Measurements from ENCODE around the gene PPP2R3C. TPM values are rescaled to one million over a fixed set of nuclear protein-coding genes. Genes with fewer than 3 reads are reported as not detected.
A peak's percentile ranks its signal among the peaks of the same experiment; 100 is the strongest.

PPP2R3C gene
- total RNA-seq, 1 donor from 2014 or later: 55.4 TPM

- H3K4me1 Mint-ChIP-seq: peaks cover 52% of the 10 kb centered on the region
- H3K9me3 Mint-ChIP-seq: no peaks in the 10 kb centered on the region
- no peaks in the 10 kb centered on the region for H3K27me3 Mint-ChIP-seq (ENCODE audit: low read depth)
- DNase-seq (ENCODE audit: low read depth, low spot score): no peak
- no peak for TF ChIP-seq CTCF (conservative IDR thresholded peaks at IDR 0.05)
- H3K4me3 Mint-ChIP-seq: peak overlapping the region; percentile 97
- H3K36me3 Mint-ChIP-seq (ENCODE audit: low read depth): peaks cover 17% of the 10 kb centered on the region
- H3K27ac Mint-ChIP-seq (ENCODE audit: unreplicated experiment): peak overlapping the region; percentile 100
Measured at GRCh38 chr14:35123388-35123703, 1.6 kb upstream of the PPP2R3C start.

GRCh38 chr14:35122696-35123387 is 1.1 kb upstream of the PPP2R3C start:
- Mint-ChIP-seq H3K27ac (ENCODE audit: unreplicated experiment) (peak overlapping the region; percentile 100), H3K4me3 (peak overlapping the region; percentile 97), H3K36me3 (ENCODE audit: low read depth) (peaks cover 14% of the 10 kb centered on the region), H3K27me3 (ENCODE audit: low read depth) (no peaks in the 10 kb centered on the region), H3K4me1 (peaks cover 57% of the 10 kb centered on the region), H3K9me3 (no peaks in the 10 kb centered on the region)
- no peak for TF ChIP-seq CTCF (conservative IDR thresholded peaks at IDR 0.05)
- DNase-seq (ENCODE audit: low read depth, low spot score): no peak

- peaks cover 13% of the 10 kb centered on the region for H3K36me3 Mint-ChIP-seq (ENCODE audit: low read depth)
Measured at GRCh38 chr14:35121026-35121886, 534 bp downstream of the PPP2R3C start.

GRCh38 chr14:35117112-35117511 is 4.7 kb downstream of the PPP2R3C start:
- peaks cover 2% of the 10 kb centered on the region for H3K9me3 Mint-ChIP-seq
- peaks cover 27% of the 10 kb centered on the region for H3K36me3 Mint-ChIP-seq (ENCODE audit: low read depth)
- no peak for DNase-seq (ENCODE audit: low read depth, low spot score)
- no peak overlapping the region for H3K4me3 Mint-ChIP-seq
- peaks cover 22% of the 10 kb centered on the region for H3K4me1 Mint-ChIP-seq
- no peaks in the 10 kb centered on the region for H3K27me3 Mint-ChIP-seq (ENCODE audit: low read depth)
- H3K27ac Mint-ChIP-seq (ENCODE audit: unreplicated experiment): peak overlapping the region; percentile 24
- TF ChIP-seq CTCF (conservative IDR thresholded peaks at IDR 0.05): no peak

More at GRCh38 chr14:35121026-35121886, 534 bp downstream of the PPP2R3C start:
- Mint-ChIP-seq H3K27me3 (ENCODE audit: low read depth) (no peaks in the 10 kb centered on the region), H3K27ac (ENCODE audit: unreplicated experiment) (peak overlapping the region; percentile 100), H3K4me1 (peaks cover 51% of the 10 kb centered on the region), H3K9me3 (no peaks in the 10 kb centered on the region), H3K4me3 (peak overlapping the region; percentile 97)
- no peak for DNase-seq (ENCODE audit: low read depth, low spot score)
- TF ChIP-seq CTCF (conservative IDR thresholded peaks at IDR 0.05): no peak

GRCh38 chr14:35116242-35116641 is 5.5 kb downstream of the PPP2R3C start:
- H3K27ac Mint-ChIP-seq (ENCODE audit: unreplicated experiment): no peak overlapping the region
- no peak for DNase-seq (ENCODE audit: low read depth, low spot score)
- H3K36me3 Mint-ChIP-seq (ENCODE audit: low read depth): peaks cover 36% of the 10 kb centered on the region
- no peaks in the 10 kb centered on the region for H3K27me3 Mint-ChIP-seq (ENCODE audit: low read depth)
- H3K4me1 Mint-ChIP-seq: peaks cover 19% of the 10 kb centered on the region
- TF ChIP-seq CTCF (conservative IDR thresholded peaks at IDR 0.05): no peak
- H3K4me3 Mint-ChIP-seq: no peak overlapping the region
- H3K9me3 Mint-ChIP-seq: peaks cover 2% of the 10 kb centered on the region

All from neural crest cell (in vitro differentiated cells).